GM10266 (cell line): ENCODE data around the gene MRPL41.
"Not testable (repeated sequence)": the region's sequence is repeated elsewhere in the genome, so short reads cannot be mapped to it uniquely, and the experiment has no call there.

ENCODE experiments used
- DNase-seq: peaks from one replicate; pipeline ENCODE4 v3.0.0; 2012; ENCODE audit errors: extremely low spot score
- TF ChIP-seq, protein P1 (sequence below): IDR thresholded peaks from 2 replicates; pipeline ENCODE4 v1.5.1; 2012; ENCODE audit warnings: mild to moderate bottlenecking, low read depth; ENCODE audit not compliant: control insufficient read depth, insufficient read depth; ENCODE audit errors: missing control alignments

The MRPL41 gene

DNA sequence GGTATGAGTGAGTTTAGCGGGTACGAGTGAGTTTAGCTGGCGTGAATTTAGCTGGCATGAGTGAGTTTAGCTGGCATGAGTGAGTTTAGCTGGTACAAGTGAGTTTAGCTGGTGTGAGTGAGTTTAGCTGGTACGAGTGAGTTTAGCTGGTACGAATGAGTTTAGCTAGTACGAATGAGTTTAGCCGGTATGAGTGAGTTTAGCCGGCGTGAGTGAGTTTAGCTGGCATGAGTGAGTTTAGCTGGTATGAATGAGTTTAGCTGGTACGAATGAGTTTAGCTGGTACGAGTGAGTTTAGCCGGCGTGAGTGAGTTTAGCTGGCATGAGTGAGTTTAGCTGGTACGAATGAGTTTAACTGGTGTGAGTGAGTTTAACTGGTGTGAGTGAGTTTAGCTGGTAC, 42.5 kb upstream of the MRPL41 start:
- TF ChIP-seq, protein P1, sequence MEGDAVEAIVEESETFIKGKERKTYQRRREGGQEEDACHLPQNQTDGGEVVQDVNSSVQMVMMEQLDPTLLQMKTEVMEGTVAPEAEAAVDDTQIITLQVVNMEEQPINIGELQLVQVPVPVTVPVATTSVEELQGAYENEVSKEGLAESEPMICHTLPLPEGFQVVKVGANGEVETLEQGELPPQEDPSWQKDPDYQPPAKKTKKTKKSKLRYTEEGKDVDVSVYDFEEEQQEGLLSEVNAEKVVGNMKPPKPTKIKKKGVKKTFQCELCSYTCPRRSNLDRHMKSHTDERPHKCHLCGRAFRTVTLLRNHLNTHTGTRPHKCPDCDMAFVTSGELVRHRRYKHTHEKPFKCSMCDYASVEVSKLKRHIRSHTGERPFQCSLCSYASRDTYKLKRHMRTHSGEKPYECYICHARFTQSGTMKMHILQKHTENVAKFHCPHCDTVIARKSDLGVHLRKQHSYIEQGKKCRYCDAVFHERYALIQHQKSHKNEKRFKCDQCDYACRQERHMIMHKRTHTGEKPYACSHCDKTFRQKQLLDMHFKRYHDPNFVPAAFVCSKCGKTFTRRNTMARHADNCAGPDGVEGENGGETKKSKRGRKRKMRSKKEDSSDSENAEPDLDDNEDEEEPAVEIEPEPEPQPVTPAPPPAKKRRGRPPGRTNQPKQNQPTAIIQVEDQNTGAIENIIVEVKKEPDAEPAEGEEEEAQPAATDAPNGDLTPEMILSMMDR: no peak
- DNase-seq: no peak

- DNase-seq: not testable (repeated sequence)
These were observed 40.6 kb upstream of the MRPL41 start for GRCh38 chr9:137511126-137511525.

DNA sequence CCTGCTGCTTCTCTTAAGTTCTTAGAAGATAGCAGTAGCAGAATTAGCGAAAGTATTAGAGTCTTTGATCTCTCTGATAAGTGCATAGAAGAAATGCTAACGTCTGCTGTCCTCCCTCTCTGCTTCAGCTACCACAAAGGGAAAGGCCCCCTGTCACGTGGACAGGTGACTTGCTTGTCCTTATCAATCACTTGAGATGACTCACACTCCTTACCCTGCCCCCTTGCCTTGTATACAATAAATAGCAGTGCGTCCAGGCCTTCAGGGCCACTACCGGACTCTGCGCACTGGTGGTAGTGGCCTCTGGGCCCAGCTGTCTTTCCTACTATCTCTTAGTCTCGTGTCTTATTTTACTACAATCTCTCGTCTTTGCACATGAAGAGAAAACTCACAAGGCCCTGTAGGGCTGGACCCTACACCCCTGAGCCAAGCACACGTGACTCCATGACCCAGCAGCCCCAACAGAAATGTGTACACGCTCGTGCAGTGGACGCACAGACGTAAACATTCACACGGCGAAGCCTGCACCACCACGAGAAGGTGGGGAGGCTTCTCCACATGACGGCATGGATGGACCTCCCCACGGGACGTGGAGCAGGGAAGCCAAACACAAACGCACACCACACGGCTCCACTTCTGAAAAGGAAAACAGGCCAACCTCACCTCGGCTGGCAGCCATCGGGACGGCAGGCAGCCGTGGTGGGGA, 39.8 kb upstream of the MRPL41 start:
- TF ChIP-seq, protein P1: no peak
- DNase-seq: no peak

DNA sequence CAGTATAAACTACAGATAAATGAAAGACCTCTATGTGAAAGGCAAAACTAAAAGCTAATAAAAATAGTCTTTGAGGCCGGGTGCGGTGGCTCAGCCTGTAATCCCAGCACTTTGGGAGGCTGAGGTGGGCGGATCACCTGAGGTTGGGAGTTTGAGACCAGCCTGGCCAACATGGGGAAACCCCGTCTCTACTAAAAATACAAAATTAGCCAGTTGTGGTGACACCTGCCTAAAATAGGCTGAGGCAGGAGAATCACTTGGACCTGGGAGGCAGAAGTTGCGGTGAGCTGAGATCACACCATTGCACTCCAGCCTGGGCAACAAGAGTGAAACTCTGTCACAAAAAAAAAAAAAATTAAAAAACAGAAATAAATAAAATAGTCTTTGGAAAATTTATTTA, 38.5 kb upstream of the MRPL41 start:
- DNase-seq: not testable (repeated sequence)

DNA sequence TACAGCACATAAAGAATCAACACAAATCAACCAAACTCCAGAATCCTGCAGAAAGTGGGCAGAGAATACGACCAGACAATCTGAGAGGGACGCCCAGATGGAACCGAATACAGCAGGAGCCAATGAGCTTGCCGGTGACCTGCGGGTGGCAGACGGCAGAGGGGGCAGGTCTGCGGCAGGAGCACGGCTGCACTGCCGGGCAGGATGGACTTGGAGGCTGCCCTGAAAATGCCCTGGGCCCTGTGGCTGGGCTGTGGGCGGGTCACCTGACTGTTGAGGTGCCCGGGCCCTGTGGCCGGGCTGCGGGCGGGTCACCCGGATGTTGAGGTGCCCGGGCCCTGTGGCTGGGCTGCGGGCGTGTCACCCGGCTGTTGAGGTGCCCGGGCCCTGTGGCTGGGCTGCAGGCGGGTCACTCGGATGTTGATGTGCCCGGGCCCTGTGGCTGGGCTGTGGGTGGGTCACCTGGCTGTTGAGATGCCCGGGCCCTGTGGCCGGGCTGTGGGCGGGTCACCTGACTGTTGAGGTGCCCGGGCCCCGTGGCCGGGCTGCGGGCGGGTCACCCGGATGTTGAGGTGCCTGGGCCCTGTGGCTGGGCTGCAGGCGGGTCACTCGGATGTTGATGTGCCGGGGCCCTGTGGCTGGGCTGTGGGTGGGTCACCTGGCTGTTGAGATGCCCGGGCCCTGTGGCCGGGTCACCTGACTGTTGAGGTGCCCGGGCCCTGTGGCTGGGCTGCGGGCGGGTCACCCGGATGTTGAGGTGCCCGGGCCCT, 37.7 kb upstream of the MRPL41 start:
- not testable (repeated sequence) for DNase-seq

- DNase-seq: peak; percentile 10
- TF ChIP-seq, protein P1: no peak
These were observed 36.9 kb upstream of the MRPL41 start for GRCh38 chr9:137514691-137515337.

DNA sequence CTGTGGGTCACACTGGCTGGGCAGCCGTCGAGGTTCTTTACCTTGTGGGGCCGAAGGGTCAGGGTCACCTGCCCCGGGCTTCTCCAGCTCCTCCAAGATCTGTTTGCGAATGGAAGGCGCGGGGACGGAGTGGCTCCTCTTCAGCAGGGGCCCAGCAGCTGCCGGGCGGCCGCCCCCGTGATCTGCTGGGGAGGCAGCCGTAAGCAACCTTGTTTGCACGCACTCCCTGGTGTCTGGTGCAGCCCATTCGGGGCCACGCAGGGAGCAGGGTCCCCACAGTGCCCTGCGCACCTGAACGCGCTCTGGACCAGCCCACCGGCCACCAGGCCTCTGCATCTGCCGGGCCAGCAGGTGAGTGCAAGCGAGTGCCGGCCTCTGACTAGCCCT, 36.3 kb upstream of the MRPL41 start:
- peak; percentile 13 for DNase-seq
- TF ChIP-seq, protein P1: no peak

DNA sequence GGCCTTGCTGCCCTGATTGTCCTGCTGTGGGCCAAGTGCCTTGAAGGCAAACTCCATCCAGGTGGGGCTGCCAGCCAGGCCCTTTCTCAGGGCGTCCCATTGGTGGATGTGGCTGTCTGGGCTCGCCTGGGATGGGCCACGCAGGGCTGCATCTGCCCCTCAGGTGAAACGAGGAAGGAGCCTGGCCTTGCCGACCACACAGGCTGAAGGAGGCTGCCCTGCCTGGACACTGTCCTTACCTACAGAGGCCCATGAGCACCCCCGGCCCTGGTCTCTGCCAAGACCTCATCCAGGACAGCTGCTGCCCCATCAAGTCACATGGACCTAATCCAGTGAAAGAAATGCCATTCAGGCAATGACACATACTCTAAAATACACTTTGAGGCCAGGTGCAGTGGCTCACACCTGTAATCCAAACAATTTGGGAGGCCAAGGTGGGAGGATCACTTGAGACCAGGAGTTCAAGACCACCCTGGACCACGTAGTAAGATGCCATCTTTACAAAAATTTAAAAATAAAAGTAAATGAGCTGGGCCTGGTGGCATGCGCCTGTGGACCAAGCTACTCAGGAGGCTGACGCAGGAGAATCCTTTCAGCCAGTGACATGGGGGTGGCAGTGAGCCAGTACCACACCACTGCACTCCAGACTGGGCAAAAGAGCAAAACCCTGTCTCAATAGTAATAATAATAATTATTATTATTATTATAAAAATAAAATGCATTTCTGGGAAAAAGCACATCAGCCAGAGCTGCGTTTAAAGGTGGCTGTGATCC, 35.3 kb upstream of the MRPL41 start:
- TF ChIP-seq, protein P1: no peak
- peak; percentile 18 for DNase-seq

GRCh38 chr9:137518661-137519459, 32.8 kb upstream of the MRPL41 start:
- DNase-seq: peak; percentile 9
